Measurements from ENCODE around the gene PCDHB15. TPM values are rescaled to one million over a fixed set of nuclear protein-coding genes. Genes with fewer than 3 reads are reported as not detected.
"Not testable (repeated sequence)": the region's sequence is repeated elsewhere in the genome, so short reads cannot be mapped to it uniquely, and the experiment has no call there.

PCDHB15 gene
- total and polyA plus RNA-seq, 5 donors from 2014 or later: not detected

- peaks cover 3 to 17% of the 10 kb centered on the region in 2 experiments for H3K9me3 ChIP-seq (ENCODE audit: control insufficient read depth in 2 of 2, low read length in 2 of 2)
- not testable (repeated sequence) for DNase-seq; H3K36me3 Mint-ChIP-seq; H3K27me3 ChIP-seq (ENCODE audit: control insufficient read depth, insufficient read depth, low read length); H3K36me3 ChIP-seq (ENCODE audit: control insufficient read depth, insufficient read depth, low read length); H3K4me3 ChIP-seq (ENCODE audit: low read depth, low read length); H3K4me1 Mint-ChIP-seq; H3K4me1 ChIP-seq (ENCODE audit: control insufficient read depth, insufficient read depth, low read length, poor library complexity, severe bottlenecking); H3K27ac ChIP-seq (ENCODE audit: insufficient read depth, low read length, poor library complexity, severe bottlenecking); H3K4me3 Mint-ChIP-seq; ATAC-seq (ENCODE audit: low read depth in 2 of 2); H3K27ac Mint-ChIP-seq
- Mint-ChIP-seq H3K27me3 (peaks cover 18% of the 10 kb centered on the region), H3K9me3 (peaks cover 0 to 20% (median 3%) of the 10 kb centered on the region in 7 donors)
Observed at GRCh38 chr5:141225421-141225820, 19.8 kb upstream of the PCDHB15 start.

- H3K4me1 Mint-ChIP-seq: no peaks in the 10 kb centered on the region
- H3K9me3 Mint-ChIP-seq: peaks cover 2 to 42% (median 10%) of the 10 kb centered on the region in 7 donors
- DNase-seq (no peak), ATAC-seq (ENCODE audit: low read depth in 2 of 2) (no peak)
- Histone ChIP-seq H3K27ac (ENCODE audit: insufficient read depth, low read length, poor library complexity, severe bottlenecking) (no peak overlapping the region), H3K27me3 (ENCODE audit: control insufficient read depth, insufficient read depth, low read length) (peaks cover 6% of the 10 kb centered on the region), H3K4me1 (ENCODE audit: control insufficient read depth, insufficient read depth, low read length, poor library complexity, severe bottlenecking) (no peaks in the 10 kb centered on the region), H3K9me3 (ENCODE audit: control insufficient read depth in 2 of 2, low read length in 2 of 2) (peaks cover 22 to 36% of the 10 kb centered on the region in 2 experiments), H3K4me3 (ENCODE audit: low read depth, low read length) (no peak overlapping the region), H3K36me3 (ENCODE audit: control insufficient read depth, insufficient read depth, low read length) (no peaks in the 10 kb centered on the region)
- peaks cover 6% of the 10 kb centered on the region for H3K27me3 Mint-ChIP-seq
- H3K36me3 Mint-ChIP-seq: no peaks in the 10 kb centered on the region
- H3K27ac Mint-ChIP-seq: peak overlapping the region in 1 of 3 donors; percentile 38
- no peak overlapping the region for H3K4me3 Mint-ChIP-seq
Observed at GRCh38 chr5:141234109-141234667, 11.0 kb upstream of the PCDHB15 start.

- not testable (repeated sequence) for H3K36me3 ChIP-seq (ENCODE audit: control insufficient read depth, insufficient read depth, low read length); H3K4me1 ChIP-seq (ENCODE audit: control insufficient read depth, insufficient read depth, low read length, poor library complexity, severe bottlenecking); H3K27ac Mint-ChIP-seq; ATAC-seq (ENCODE audit: low read depth in 2 of 2); H3K4me3 ChIP-seq (ENCODE audit: low read depth, low read length); H3K4me1 Mint-ChIP-seq; H3K27ac ChIP-seq (ENCODE audit: insufficient read depth, low read length, poor library complexity, severe bottlenecking); H3K4me3 Mint-ChIP-seq; H3K36me3 Mint-ChIP-seq; H3K27me3 Mint-ChIP-seq; DNase-seq
- peaks cover 2 to 58% (median 12%) of the 10 kb centered on the region in 7 donors for H3K9me3 Mint-ChIP-seq
- H3K27me3 ChIP-seq (ENCODE audit: control insufficient read depth, insufficient read depth, low read length): peaks cover 12% of the 10 kb centered on the region
- peaks cover 25 to 51% of the 10 kb centered on the region in 2 experiments for H3K9me3 ChIP-seq (ENCODE audit: control insufficient read depth in 2 of 2, low read length in 2 of 2)
Observed at GRCh38 chr5:141235922-141236321, 9.3 kb upstream of the PCDHB15 start.

- Mint-ChIP-seq H3K36me3 (no peaks in the 10 kb centered on the region), H3K27me3 (peaks cover 6% of the 10 kb centered on the region), H3K4me3 (no peak overlapping the region), H3K4me1 (no peaks in the 10 kb centered on the region), H3K27ac (no peak overlapping the region), H3K9me3 (peaks cover 2 to 55% (median 12%) of the 10 kb centered on the region in 7 donors)
- Histone ChIP-seq H3K36me3 (ENCODE audit: control insufficient read depth, insufficient read depth, low read length) (no peaks in the 10 kb centered on the region), H3K27me3 (ENCODE audit: control insufficient read depth, insufficient read depth, low read length) (peaks cover 12% of the 10 kb centered on the region), H3K27ac (ENCODE audit: insufficient read depth, low read length, poor library complexity, severe bottlenecking) (no peak overlapping the region), H3K4me3 (ENCODE audit: low read depth, low read length) (no peak overlapping the region), H3K9me3 (ENCODE audit: control insufficient read depth in 2 of 2, low read length in 2 of 2) (peaks cover 26 to 58% of the 10 kb centered on the region in 2 experiments), H3K4me1 (ENCODE audit: control insufficient read depth, insufficient read depth, low read length, poor library complexity, severe bottlenecking) (no peaks in the 10 kb centered on the region)
- no peak for DNase-seq
- ATAC-seq (ENCODE audit: low read depth in 2 of 2): no peak
Observed at GRCh38 chr5:141236516-141237313, 8.5 kb upstream of the PCDHB15 start.

- DNase-seq: no peak
- Histone ChIP-seq H3K27me3 (ENCODE audit: control insufficient read depth, insufficient read depth, low read length) (peaks cover 8% of the 10 kb centered on the region), H3K36me3 (ENCODE audit: control insufficient read depth, insufficient read depth, low read length) (no peaks in the 10 kb centered on the region), H3K4me3 (ENCODE audit: low read depth, low read length) (no peak overlapping the region), H3K9me3 (ENCODE audit: control insufficient read depth in 2 of 2, low read length in 2 of 2) (peaks cover 50 to 89% of the 10 kb centered on the region in 2 experiments), H3K27ac (ENCODE audit: insufficient read depth, low read length, poor library complexity, severe bottlenecking) (no peak overlapping the region), H3K4me1 (ENCODE audit: control insufficient read depth, insufficient read depth, low read length, poor library complexity, severe bottlenecking) (no peaks in the 10 kb centered on the region)
- peaks cover 2 to 68% (median 22%) of the 10 kb centered on the region in 7 donors for H3K9me3 Mint-ChIP-seq
- peaks cover 9% of the 10 kb centered on the region for H3K27me3 Mint-ChIP-seq
- H3K4me3 Mint-ChIP-seq: no peak overlapping the region
- no peaks in the 10 kb centered on the region for H3K36me3 Mint-ChIP-seq
- H3K4me1 Mint-ChIP-seq: peaks cover 0 to 2% (median 0%) of the 10 kb centered on the region in 4 donors
- H3K27ac Mint-ChIP-seq: no peak overlapping the region
- no peak for ATAC-seq (ENCODE audit: low read depth in 2 of 2)
Observed at GRCh38 chr5:141241496-141241895, 3.7 kb upstream of the PCDHB15 start.

- not testable (repeated sequence) for H3K4me1 ChIP-seq (ENCODE audit: control insufficient read depth, insufficient read depth, low read length, poor library complexity, severe bottlenecking); H3K4me1 Mint-ChIP-seq; H3K27me3 ChIP-seq (ENCODE audit: control insufficient read depth, insufficient read depth, low read length); H3K36me3 ChIP-seq (ENCODE audit: control insufficient read depth, insufficient read depth, low read length); H3K4me3 Mint-ChIP-seq; DNase-seq; H3K27ac Mint-ChIP-seq; H3K4me3 ChIP-seq (ENCODE audit: low read depth, low read length); ATAC-seq (ENCODE audit: low read depth in 2 of 2); H3K36me3 Mint-ChIP-seq; H3K27ac ChIP-seq (ENCODE audit: insufficient read depth, low read length, poor library complexity, severe bottlenecking)
- Mint-ChIP-seq H3K9me3 (peaks cover 2 to 72% (median 20%) of the 10 kb centered on the region in 7 donors), H3K27me3 (peaks cover 12% of the 10 kb centered on the region)
- peaks cover 61 to 87% of the 10 kb centered on the region in 2 experiments for H3K9me3 ChIP-seq (ENCODE audit: control insufficient read depth in 2 of 2, low read length in 2 of 2)
Observed at GRCh38 chr5:141246971-141247370, 1.8 kb downstream of the PCDHB15 start.

- not testable (repeated sequence) for H3K27ac Mint-ChIP-seq; H3K4me3 ChIP-seq (ENCODE audit: low read depth, low read length); H3K27ac ChIP-seq (ENCODE audit: insufficient read depth, low read length, poor library complexity, severe bottlenecking); H3K36me3 ChIP-seq (ENCODE audit: control insufficient read depth, insufficient read depth, low read length); H3K4me3 Mint-ChIP-seq; H3K36me3 Mint-ChIP-seq; ATAC-seq (ENCODE audit: low read depth in 2 of 2); DNase-seq; H3K4me1 Mint-ChIP-seq; H3K27me3 ChIP-seq (ENCODE audit: control insufficient read depth, insufficient read depth, low read length); H3K4me1 ChIP-seq (ENCODE audit: control insufficient read depth, insufficient read depth, low read length, poor library complexity, severe bottlenecking)
- Mint-ChIP-seq H3K9me3 (peaks cover 2 to 71% (median 19%) of the 10 kb centered on the region in 7 donors), H3K27me3 (peaks cover 12% of the 10 kb centered on the region)
- peaks cover 65 to 87% of the 10 kb centered on the region in 2 experiments for H3K9me3 ChIP-seq (ENCODE audit: control insufficient read depth in 2 of 2, low read length in 2 of 2)
Observed at GRCh38 chr5:141247434-141247833, 2.2 kb downstream of the PCDHB15 start.

All from CD4-positive, CD25-positive, alpha-beta regulatory T cell (primary cell).